Lung (tissue), 12 donors: ENCODE results near the gene TEKTIP1. TPM values are rescaled to one million over a fixed set of nuclear protein-coding genes. Genes with fewer than 3 reads are reported as not detected.

ENCODE experiments used
- ATAC-seq: fragments of 200-7000 bp; cut with Tn5 transposase; one replicate; pipeline ENCODE4 v1.9.1; 2020; ENCODE audit warnings: moderate number of reproducible peaks; ENCODE audit not compliant: insufficient read depth, low FRiP score
- DNase-seq, 3 donors: peaks; one replicate each; pipeline ENCODE4 v3.0.0-alpha.2; 2013 to 2017
- H3K27ac ChIP-seq, 2 donors: one replicate each; pipeline ENCODE4 v1.5.1; 2013; ENCODE audit warnings: mild to moderate bottlenecking in 2 of 2, moderate library complexity in 2 of 2, control low read depth in 1 of 2, inconsistent platforms in 1 of 2, low read depth in 1 of 2, low read length in 1 of 2
- H3K27me3 ChIP-seq, 3 donors: one replicate each; pipeline ENCODE4 v1.5.1; 2013; ENCODE audit warnings: low read length in 2 of 3; ENCODE audit not compliant: control insufficient read depth in 3 of 3, insufficient read depth in 3 of 3
- H3K36me3 ChIP-seq, 4 donors: one replicate each; pipeline ENCODE4 v1.5.1; 2013; ENCODE audit warnings: low read length in 4 of 4, mild to moderate bottlenecking in 1 of 4, moderate library complexity in 1 of 4; ENCODE audit not compliant: control insufficient read depth in 4 of 4, insufficient read depth in 4 of 4
- H3K4me1 ChIP-seq, 5 donors: one replicate each; pipeline ENCODE4 v1.5.1; 2013; ENCODE audit warnings: low read length in 5 of 5, mild to moderate bottlenecking in 2 of 5, moderate library complexity in 1 of 5; ENCODE audit not compliant: control insufficient read depth in 5 of 5, insufficient read depth in 5 of 5
- H3K4me3 ChIP-seq: one replicate; pipeline ENCODE4 v1.5.1; 2013; ENCODE audit warnings: mild to moderate bottlenecking, control low read depth, moderate library complexity
- H3K9ac ChIP-seq, 2 donors: one replicate each; pipeline ENCODE4 v1.5.1; 2013; ENCODE audit warnings: low read length in 2 of 2, control low read depth in 1 of 2; ENCODE audit not compliant: insufficient read depth in 1 of 2
- H3K9me3 ChIP-seq, 4 donors: one replicate each; pipeline ENCODE4 v1.5.1; 2013; ENCODE audit warnings: low read length in 3 of 4, mild to moderate bottlenecking in 1 of 4, moderate library complexity in 1 of 4; ENCODE audit not compliant: control insufficient read depth in 4 of 4, insufficient read depth in 3 of 4
- WGBS, 2 donors: extraction: QIAGEN DNeasy Blood & Tissue Kit; methylation state at CpG; one replicate each; pipeline ENCODE4 v1.1.7; 2013; 5-methylcytosine and 5-hydroxymethylcytosine counted together
- polyA plus RNA-seq, 2 donors: library from polyadenylated mRNA; stranded (reverse); fragments of 200-250 nt; gene quantifications; one replicate each; pipeline ENCODE4 v1.2.1, GENCODE V29; 2013
- total RNA-seq, 2 donors: library from RNA; depleted of rRNA in 1 of 2; stranded (reverse); fragments of >200 nt in 1 of 2; gene quantifications; one replicate each; pipeline ENCODE4 v1.2.1, GENCODE V29; 2014 to 2021
- TF ChIP-seq, protein P1 (sequence below): IDR thresholded peaks from 2 replicates; pipeline ENCODE4 v1.5.1; 2012; ENCODE audit warnings: mild to moderate bottlenecking; ENCODE audit errors: control extremely low read depth, extremely low read depth
- donor health status: control.
- donor health status: control.
- donor health status: Bipolar disorder and iron deficiency.
- donor health status: healthy.
- donor health status: DM: yes; HTN: yes; CAD: no.

TEKTIP1 gene
- total and polyA plus RNA-seq, 4 donors = 0.20 to 5.8 (median 0.91) TPM

DNA sequence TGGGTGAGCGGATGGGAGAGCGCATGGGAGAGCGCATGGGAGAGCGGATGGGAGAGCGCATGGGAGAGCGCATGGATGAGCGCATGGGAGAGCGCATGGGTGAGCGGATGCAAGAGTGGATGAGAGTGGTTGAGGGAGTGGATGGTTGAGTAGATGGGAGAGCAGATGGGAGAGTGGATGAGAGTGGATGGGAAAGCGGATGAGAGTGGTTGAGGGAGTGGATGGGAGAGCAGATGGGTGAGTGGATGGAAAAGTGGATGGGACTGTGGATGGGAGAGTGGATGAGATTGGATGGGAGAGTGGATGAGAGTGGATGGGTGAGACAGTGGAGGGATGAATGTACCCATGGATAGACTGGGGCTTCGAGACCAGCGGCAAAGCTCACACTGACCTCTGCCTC is 8.6 kb upstream of the TEKTIP1 start:
- 97 to 99% methylated on average over 12 of the region's 12 CpGs for WGBS, 2 donors
- H3K36me3 ChIP-seq = peaks cover 7 to 77% (median 33%) of the 10 kb centered on the region in 4 donors
- ATAC-seq = no peak

DNA sequence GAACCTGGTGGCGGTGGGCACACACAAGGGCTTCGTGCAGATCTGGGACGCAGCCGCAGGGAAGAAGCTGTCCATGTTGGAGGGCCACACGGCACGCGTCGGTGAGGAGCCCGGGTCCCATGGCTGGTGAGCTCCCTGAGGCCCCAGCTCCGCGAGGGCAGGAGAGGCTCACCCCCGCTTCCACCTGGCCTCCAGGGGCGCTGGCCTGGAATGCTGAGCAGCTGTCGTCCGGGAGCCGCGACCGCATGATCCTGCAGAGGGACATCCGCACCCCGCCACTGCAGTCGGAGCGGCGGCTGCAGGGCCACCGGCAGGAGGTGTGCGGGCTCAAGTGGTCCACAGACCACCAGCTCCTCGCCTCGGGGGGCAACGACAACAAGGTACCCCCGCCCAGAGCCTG is 7.3 kb upstream of the TEKTIP1 start:
- Histone ChIP-seq H3K4me1 (no peaks in the 10 kb centered on the region), H3K9me3 (no peaks in the 10 kb centered on the region), H3K36me3 (peaks cover 7 to 79% (median 32%) of the 10 kb centered on the region in 4 donors), H3K27ac (no peak overlapping the region), H3K9ac (no peak overlapping the region), H3K27me3 (no peaks in the 10 kb centered on the region), H3K4me3 (no peak overlapping the region)
- TF ChIP-seq, protein P1, sequence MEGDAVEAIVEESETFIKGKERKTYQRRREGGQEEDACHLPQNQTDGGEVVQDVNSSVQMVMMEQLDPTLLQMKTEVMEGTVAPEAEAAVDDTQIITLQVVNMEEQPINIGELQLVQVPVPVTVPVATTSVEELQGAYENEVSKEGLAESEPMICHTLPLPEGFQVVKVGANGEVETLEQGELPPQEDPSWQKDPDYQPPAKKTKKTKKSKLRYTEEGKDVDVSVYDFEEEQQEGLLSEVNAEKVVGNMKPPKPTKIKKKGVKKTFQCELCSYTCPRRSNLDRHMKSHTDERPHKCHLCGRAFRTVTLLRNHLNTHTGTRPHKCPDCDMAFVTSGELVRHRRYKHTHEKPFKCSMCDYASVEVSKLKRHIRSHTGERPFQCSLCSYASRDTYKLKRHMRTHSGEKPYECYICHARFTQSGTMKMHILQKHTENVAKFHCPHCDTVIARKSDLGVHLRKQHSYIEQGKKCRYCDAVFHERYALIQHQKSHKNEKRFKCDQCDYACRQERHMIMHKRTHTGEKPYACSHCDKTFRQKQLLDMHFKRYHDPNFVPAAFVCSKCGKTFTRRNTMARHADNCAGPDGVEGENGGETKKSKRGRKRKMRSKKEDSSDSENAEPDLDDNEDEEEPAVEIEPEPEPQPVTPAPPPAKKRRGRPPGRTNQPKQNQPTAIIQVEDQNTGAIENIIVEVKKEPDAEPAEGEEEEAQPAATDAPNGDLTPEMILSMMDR = no peak
- ATAC-seq (no peak), DNase-seq (no peak)
- WGBS, 2 donors = 94 to 95% methylated on average over 27 to 29 of the region's 29 CpGs

More for the DNA sequence above, 8.6 kb upstream of the TEKTIP1 start:
- Histone ChIP-seq H3K27me3 (no peaks in the 10 kb centered on the region), H3K27ac (no peak overlapping the region), H3K4me1 (no peaks in the 10 kb centered on the region), H3K4me3 (no peak overlapping the region), H3K9ac (no peak overlapping the region), H3K9me3 (no peaks in the 10 kb centered on the region)
- TF ChIP-seq, protein P1 = no peak
- no peak for DNase-seq

DNA sequence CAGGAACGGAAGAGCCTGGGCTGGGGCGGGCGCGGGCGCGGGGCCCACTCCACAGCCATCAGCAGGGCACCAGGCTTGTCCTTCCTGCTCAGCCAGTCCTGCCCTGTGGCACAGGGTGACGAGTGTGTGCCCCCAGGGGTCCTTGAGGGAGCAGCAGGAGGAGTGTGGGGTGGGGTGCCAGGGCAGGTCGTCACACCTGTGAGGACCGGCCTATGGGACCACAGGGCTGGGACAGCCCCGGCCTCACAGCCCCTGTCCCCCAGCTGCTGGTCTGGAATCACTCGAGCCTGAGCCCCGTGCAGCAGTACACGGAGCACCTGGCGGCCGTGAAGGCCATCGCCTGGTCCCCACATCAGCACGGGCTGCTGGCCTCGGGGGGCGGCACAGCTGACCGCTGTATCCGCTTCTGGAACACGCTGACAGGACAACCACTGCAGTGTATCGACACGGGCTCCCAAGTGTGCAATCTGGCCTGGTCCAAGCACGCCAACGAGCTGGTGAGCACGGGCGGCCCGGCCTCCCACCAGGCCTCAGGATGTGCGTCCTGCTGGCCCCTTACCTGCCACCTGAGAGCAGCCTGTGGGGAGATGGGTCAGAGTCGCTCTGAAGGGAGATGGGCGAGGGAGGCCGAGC is 6.7 kb upstream of the TEKTIP1 start:
- Histone ChIP-seq H3K9me3 (no peaks in the 10 kb centered on the region), H3K9ac (no peak overlapping the region), H3K27ac (no peak overlapping the region), H3K4me1 (no peaks in the 10 kb centered on the region), H3K4me3 (no peak overlapping the region), H3K36me3 (peaks cover 7 to 75% (median 27%) of the 10 kb centered on the region in 4 donors), H3K27me3 (no peaks in the 10 kb centered on the region)
- DNase-seq = no peak
- WGBS, 2 donors = 96 to 97% methylated on average over 31 to 33 of the region's 33 CpGs
- no peak for ATAC-seq
- TF ChIP-seq, protein P1 = no peak

DNA sequence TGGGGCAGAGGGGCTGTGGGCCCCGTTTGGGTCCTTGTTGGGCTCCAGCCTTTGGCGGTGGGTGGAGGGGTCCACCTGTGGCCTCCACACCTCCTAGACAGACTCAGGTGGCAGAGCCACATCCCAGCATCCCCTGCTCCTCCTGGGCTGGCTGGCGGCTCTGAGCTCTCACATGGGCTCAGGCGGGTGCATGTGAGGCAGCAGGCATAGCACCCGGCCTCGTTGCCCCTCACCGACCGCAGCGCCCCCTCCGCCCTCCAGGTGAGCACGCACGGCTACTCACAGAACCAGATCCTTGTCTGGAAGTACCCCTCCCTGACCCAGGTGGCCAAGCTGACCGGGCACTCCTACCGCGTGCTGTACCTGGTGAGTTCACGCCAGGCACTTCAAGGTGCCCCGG is 5.9 kb upstream of the TEKTIP1 start:
- TF ChIP-seq, protein P1 = no peak
- Histone ChIP-seq H3K9me3 (no peaks in the 10 kb centered on the region), H3K27ac (no peak overlapping the region), H3K36me3 (peaks cover 3 to 72% (median 25%) of the 10 kb centered on the region in 4 donors), H3K4me3 (no peak overlapping the region), H3K9ac (no peak overlapping the region), H3K4me1 (no peaks in the 10 kb centered on the region), H3K27me3 (no peaks in the 10 kb centered on the region)
- DNase-seq = no peak
- 88 to 96% methylated on average over 17 of the region's 17 CpGs for WGBS, 2 donors
- no peak for ATAC-seq
